Measurements from ENCODE around the gene SSH3. TPM values are rescaled to one million over a fixed set of nuclear protein-coding genes. Genes with fewer than 3 reads are reported as not detected.

Gene SSH3
- total RNA-seq, 4 donors from 2014 or later, result 28.2 to 51.5 (median 44.0) TPM

DNA sequence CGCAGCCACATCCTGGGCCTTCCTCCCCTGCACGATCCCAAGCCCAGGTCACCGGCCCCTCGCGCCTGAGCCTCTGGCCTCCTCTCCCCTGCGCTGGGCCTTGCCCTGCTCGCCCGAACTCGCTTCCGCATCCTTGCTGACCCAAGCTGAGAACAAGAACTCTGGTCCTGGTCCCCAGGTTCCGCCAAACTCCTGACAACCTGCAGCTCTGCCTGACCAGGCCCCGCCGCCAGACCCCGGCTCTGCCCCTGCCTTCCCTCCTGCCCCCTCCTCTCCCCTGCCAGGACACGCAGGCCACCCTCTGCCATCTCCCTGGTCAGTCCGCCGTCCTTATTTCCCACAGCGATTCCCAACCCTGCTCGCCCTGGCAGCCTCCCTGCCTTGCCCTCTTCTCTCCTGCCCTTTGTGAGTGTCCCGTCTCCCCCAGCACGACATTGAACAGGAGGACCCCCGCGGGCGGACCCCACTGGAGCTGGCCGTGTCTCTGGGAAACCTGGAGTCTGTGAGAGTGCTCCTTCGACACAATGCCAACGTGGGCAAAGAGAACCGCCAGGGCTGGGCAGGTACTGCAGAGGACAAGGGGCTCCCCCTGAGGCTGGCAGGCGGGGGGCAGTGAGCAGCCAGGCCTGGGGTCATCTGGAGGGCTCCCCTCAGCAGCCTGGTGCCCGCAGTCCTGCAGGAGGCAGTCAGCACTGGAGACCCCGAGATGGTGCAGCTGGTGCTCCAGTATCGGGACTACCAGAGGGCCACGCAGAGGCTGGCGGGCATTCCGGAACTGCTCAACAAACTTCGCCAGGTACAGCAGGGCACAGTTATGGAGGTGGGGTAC lies 13.5 kb upstream of the SSH3 start:
- no peaks in the 10 kb centered on the region for H3K27me3 ChIP-seq
- peak overlapping the region; percentile 66 to 97 (median 74) for H3K4me3 ChIP-seq
- TF ChIP-seq POLR2AphosphoS5 (IDR thresholded peaks at IDR 0.05) (no peak), CTCF (IDR thresholded peaks at IDR 0.05) (no peak), EP300 (IDR thresholded peaks at IDR 0.05) (no peak), POLR2A (IDR thresholded peaks at IDR 0.05; ENCODE audit: low read depth) (no peak)
- intact Hi-C loops (cut with DNase I), result no loop called here
- H3K4me1 ChIP-seq, result peaks cover 36 to 77% (median 73%) of the 10 kb centered on the region in 4 donors
- H3K9me3 ChIP-seq, result no peaks in the 10 kb centered on the region
- peaks cover 8 to 47% (median 42%) of the 10 kb centered on the region in 4 donors for H3K36me3 ChIP-seq
- no peak for DNase-seq (ENCODE audit: extremely low spot score)
- H3K27ac ChIP-seq (replicated peaks in 1 of 4), result peak overlapping the region; percentile 88 to 98 (median 93)
- WGBS, result 25% methylated on average over 20 of the region's 36 CpGs

- Histone ChIP-seq H3K9me3 (peaks cover 0 to 4% (median 2%) of the 10 kb centered on the region in 4 donors), H3K4me1 (peaks cover 36 to 70% (median 67%) of the 10 kb centered on the region in 4 donors), H3K27ac (replicated peaks in 1 of 4) (peak overlapping the region; percentile 88 to 98 (median 93)), H3K27me3 (no peaks in the 10 kb centered on the region), H3K36me3 (peaks cover 7 to 45% (median 40%) of the 10 kb centered on the region in 4 donors), H3K4me3 (peak overlapping the region in 2 of 4 donors; percentile 72 to 97)
- WGBS, result no CpG with 5 or more reads among the region's 7 CpGs
- DNase-seq (ENCODE audit: extremely low spot score), result no peak
- intact Hi-C loops (cut with DNase I), result no loop called here
- peak in 1 of 2 donors; percentile 13 for TF ChIP-seq POLR2AphosphoS5 (IDR thresholded peaks at IDR 0.05)
- TF ChIP-seq EP300 (IDR thresholded peaks at IDR 0.05), result no peak
Observed at GRCh38 chr11:67290801-67291200, 12.5 kb upstream of the SSH3 start.

GRCh38 chr11:67291481-67292381 lies 11.6 kb upstream of the SSH3 start:
- no peak for DNase-seq (ENCODE audit: extremely low spot score)
- Histone ChIP-seq H3K4me3 (no peak overlapping the region), H3K9me3 (peaks cover 0 to 9% (median 3%) of the 10 kb centered on the region in 4 donors), H3K4me1 (peaks cover 32 to 61% (median 59%) of the 10 kb centered on the region in 4 donors), H3K27me3 (no peaks in the 10 kb centered on the region), H3K36me3 (peaks cover 7 to 40% (median 33%) of the 10 kb centered on the region in 4 donors), H3K27ac (replicated peaks in 1 of 4) (peak overlapping the region in 1 of 4 donors; percentile 27)
- intact Hi-C loops (cut with DNase I), result no loop called here
- TF ChIP-seq POLR2AphosphoS5 (IDR thresholded peaks at IDR 0.05) (no peak), POLR2A (IDR thresholded peaks at IDR 0.05; ENCODE audit: low read depth) (no peak), EP300 (IDR thresholded peaks at IDR 0.05) (no peak), CTCF (IDR thresholded peaks at IDR 0.05) (no peak)
- WGBS, result 93% methylated on average over 15 of the region's 33 CpGs

- H3K4me1 ChIP-seq, result peaks cover 22 to 52% (median 49%) of the 10 kb centered on the region in 4 donors
- H3K27ac ChIP-seq (replicated peaks in 1 of 4), result peak overlapping the region in 1 of 4 donors; percentile 27
- intact Hi-C loops (cut with DNase I), result no loop called here
- no peak for TF ChIP-seq CTCF (IDR thresholded peaks at IDR 0.05)
- H3K9me3 ChIP-seq, result peaks cover 0 to 9% (median 3%) of the 10 kb centered on the region in 4 donors
- WGBS, result 51% methylated on average over 3 of the region's 3 CpGs
- peaks cover 7 to 41% (median 36%) of the 10 kb centered on the region in 4 donors for H3K36me3 ChIP-seq
- no peaks in the 10 kb centered on the region for H3K27me3 ChIP-seq
- DNase-seq (ENCODE audit: extremely low spot score), result no peak
- H3K4me3 ChIP-seq, result no peak overlapping the region
Observed at GRCh38 chr11:67292671-67293070, 10.7 kb upstream of the SSH3 start.

GRCh38 chr11:67293090-67293489 lies 10.2 kb upstream of the SSH3 start:
- Histone ChIP-seq H3K36me3 (peaks cover 7 to 43% (median 38%) of the 10 kb centered on the region in 4 donors), H3K9me3 (peaks cover 0 to 9% (median 3%) of the 10 kb centered on the region in 4 donors), H3K27ac (replicated peaks in 1 of 4) (peak overlapping the region in 1 of 4 donors; percentile 27), H3K4me3 (no peak overlapping the region), H3K27me3 (no peaks in the 10 kb centered on the region), H3K4me1 (peaks cover 18 to 47% (median 45%) of the 10 kb centered on the region in 4 donors)
- WGBS, result 22% methylated on average over 3 of the region's 3 CpGs
- TF ChIP-seq POLR2A (IDR thresholded peaks at IDR 0.05; ENCODE audit: low read depth) (no peak), EP300 (IDR thresholded peaks at IDR 0.05) (no peak), POLR2AphosphoS5 (IDR thresholded peaks at IDR 0.05) (no peak), CTCF (IDR thresholded peaks at IDR 0.05) (no peak)
- DNase-seq (ENCODE audit: extremely low spot score), result no peak
- intact Hi-C loops (cut with DNase I), result no loop called here
